ENCODE results near the gene PSD2.

PSD2 gene

DNA sequence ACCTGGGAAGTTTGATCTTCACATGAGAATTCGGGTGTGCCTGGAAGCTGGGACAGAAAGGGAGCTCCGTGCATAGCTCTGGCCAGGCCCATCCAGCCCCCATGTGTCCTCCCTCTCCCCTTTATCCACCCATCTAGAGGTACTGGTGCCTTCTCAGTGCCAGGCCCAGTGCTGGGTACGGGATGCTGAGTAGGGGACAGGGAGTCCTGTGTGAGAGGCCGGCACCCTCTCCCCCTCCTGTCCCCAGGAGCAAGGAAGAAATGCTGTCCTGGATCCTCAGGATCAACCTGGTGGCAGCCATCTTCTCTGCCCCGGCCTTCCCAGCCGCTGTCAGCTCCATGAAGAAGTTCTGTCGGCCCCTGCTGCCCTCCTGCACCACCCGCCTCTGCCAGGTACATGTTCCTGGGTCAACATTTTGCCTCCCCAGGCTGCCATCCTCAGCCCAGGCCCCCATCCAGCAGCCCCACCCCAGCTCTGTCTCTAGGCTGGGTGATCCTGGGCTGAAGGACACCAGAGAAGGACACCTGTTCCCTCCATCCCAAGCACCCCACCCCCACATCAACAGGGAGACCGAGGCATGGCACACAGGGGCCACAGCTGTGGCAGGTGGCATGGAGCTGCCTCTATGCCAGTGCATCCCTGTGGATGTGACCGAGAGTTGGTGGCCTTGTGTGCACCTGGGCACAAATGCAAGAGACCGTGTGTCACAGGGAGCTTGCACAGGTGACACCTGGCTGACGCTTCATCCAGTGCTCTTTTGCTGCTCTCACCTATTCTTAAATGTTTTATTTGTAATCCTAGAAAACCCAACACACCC is 43.0 kb downstream of the PSD2 start:
- TF ChIP-seq, protein P1, sequence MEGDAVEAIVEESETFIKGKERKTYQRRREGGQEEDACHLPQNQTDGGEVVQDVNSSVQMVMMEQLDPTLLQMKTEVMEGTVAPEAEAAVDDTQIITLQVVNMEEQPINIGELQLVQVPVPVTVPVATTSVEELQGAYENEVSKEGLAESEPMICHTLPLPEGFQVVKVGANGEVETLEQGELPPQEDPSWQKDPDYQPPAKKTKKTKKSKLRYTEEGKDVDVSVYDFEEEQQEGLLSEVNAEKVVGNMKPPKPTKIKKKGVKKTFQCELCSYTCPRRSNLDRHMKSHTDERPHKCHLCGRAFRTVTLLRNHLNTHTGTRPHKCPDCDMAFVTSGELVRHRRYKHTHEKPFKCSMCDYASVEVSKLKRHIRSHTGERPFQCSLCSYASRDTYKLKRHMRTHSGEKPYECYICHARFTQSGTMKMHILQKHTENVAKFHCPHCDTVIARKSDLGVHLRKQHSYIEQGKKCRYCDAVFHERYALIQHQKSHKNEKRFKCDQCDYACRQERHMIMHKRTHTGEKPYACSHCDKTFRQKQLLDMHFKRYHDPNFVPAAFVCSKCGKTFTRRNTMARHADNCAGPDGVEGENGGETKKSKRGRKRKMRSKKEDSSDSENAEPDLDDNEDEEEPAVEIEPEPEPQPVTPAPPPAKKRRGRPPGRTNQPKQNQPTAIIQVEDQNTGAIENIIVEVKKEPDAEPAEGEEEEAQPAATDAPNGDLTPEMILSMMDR (IDR thresholded peaks at IDR 0.05; ENCODE audit: insufficient read depth, low read length): no peak
- TF ChIP-seq POLR2AphosphoS5 (IDR thresholded peaks at IDR 0.05; ENCODE audit: low read depth): no peak
- TF ChIP-seq SPI1 (IDR thresholded peaks at IDR 0.05; ENCODE audit: borderline replicate concordance, low read depth): no peak
- TF ChIP-seq GABPA (IDR thresholded peaks at IDR 0.05; ENCODE audit: low read depth): no peak
- TF ChIP-seq, protein P2, sequence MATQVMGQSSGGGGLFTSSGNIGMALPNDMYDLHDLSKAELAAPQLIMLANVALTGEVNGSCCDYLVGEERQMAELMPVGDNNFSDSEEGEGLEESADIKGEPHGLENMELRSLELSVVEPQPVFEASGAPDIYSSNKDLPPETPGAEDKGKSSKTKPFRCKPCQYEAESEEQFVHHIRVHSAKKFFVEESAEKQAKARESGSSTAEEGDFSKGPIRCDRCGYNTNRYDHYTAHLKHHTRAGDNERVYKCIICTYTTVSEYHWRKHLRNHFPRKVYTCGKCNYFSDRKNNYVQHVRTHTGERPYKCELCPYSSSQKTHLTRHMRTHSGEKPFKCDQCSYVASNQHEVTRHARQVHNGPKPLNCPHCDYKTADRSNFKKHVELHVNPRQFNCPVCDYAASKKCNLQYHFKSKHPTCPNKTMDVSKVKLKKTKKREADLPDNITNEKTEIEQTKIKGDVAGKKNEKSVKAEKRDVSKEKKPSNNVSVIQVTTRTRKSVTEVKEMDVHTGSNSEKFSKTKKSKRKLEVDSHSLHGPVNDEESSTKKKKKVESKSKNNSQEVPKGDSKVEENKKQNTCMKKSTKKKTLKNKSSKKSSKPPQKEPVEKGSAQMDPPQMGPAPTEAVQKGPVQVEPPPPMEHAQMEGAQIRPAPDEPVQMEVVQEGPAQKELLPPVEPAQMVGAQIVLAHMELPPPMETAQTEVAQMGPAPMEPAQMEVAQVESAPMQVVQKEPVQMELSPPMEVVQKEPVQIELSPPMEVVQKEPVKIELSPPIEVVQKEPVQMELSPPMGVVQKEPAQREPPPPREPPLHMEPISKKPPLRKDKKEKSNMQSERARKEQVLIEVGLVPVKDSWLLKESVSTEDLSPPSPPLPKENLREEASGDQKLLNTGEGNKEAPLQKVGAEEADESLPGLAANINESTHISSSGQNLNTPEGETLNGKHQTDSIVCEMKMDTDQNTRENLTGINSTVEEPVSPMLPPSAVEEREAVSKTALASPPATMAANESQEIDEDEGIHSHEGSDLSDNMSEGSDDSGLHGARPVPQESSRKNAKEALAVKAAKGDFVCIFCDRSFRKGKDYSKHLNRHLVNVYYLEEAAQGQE (IDR thresholded peaks at IDR 0.05; ENCODE audit: insufficient replicate concordance, low read depth): no peak
- no peak for DNase-seq (ENCODE audit: low read depth in 1 of 2, low spot score in 1 of 2)
- H3K27me3 ChIP-seq (ENCODE audit: insufficient read depth, poor library complexity, severe bottlenecking): no peaks in the 10 kb centered on the region

DNA sequence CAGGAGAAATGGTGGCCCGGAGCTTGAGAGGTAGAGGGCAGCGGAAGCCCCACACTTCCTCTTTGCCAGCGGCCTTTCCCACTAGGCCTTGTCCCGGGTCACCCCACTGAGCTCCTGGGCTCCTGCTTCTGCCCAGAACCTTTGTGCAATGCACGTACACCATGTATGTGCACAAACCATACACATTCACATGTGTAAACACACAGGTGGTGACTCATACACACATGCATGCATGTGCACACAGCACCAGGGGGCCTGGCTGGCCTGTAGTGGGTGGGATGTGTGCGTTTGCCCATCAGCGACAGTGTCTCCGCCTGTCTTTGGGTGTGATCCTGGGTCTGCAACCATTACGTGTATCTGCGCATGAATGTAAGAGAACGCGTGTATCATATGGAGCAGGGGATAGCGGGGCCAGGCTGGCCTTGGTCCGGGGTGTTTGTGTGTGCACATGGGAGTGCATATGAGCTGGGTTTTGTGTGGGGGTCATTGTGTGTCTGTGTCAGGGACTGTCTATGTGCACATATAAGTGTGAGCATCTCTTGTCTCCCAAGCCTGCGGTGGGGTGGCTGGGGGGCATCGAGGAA is 43.7 kb downstream of the PSD2 start:
- Histone ChIP-seq H3K27ac (replicated peaks) (no peak overlapping the region), H3K27me3 (ENCODE audit: insufficient read depth, poor library complexity, severe bottlenecking) (no peaks in the 10 kb centered on the region), H3K4me3 (replicated peaks; ENCODE audit: insufficient read depth, low read length) (no peak overlapping the region)
- TF ChIP-seq, protein P2 (IDR thresholded peaks at IDR 0.05; ENCODE audit: insufficient replicate concordance, low read depth): no peak
- TF ChIP-seq GABPA (IDR thresholded peaks at IDR 0.05; ENCODE audit: low read depth) (no peak), SPI1 (IDR thresholded peaks at IDR 0.05; ENCODE audit: borderline replicate concordance, low read depth) (no peak), POLR2AphosphoS5 (IDR thresholded peaks at IDR 0.05; ENCODE audit: low read depth) (no peak)
- TF ChIP-seq, protein P1 (IDR thresholded peaks at IDR 0.05; ENCODE audit: insufficient read depth, low read length): no peak
- no peak for DNase-seq (ENCODE audit: low read depth in 1 of 2, low spot score in 1 of 2)

More for the DNA sequence above, 43.0 kb downstream of the PSD2 start:
- H3K4me3 ChIP-seq (replicated peaks; ENCODE audit: insufficient read depth, low read length): no peak overlapping the region
- H3K27ac ChIP-seq (replicated peaks): no peak overlapping the region

DNA sequence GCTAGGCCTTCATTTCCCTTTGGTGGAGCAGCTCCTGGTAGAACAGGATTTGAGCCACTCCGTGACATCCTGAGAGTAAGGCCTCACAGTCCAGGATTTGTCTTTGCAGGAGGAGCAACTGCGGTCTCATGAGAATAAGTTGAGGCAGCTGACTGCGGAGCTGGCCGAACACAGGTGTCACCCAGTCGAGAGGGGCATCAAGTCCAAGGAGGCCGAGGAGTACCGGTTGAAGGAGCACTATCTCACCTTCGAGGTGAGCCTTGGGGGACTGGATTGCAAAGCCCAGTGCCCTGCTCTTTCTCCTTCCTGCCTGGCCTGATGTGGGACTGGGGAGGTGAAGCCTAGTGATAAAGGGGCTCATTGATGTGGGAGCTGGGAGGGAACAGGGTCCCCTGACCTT is 44.3 kb downstream of the PSD2 start:
- no peak for DNase-seq (ENCODE audit: low read depth in 1 of 2, low spot score in 1 of 2)
- H3K27ac ChIP-seq (replicated peaks): no peak overlapping the region
- H3K4me3 ChIP-seq (replicated peaks; ENCODE audit: insufficient read depth, low read length): no peak overlapping the region
- H3K27me3 ChIP-seq (ENCODE audit: insufficient read depth, poor library complexity, severe bottlenecking): no peaks in the 10 kb centered on the region
- no peak for TF ChIP-seq GABPA (IDR thresholded peaks at IDR 0.05; ENCODE audit: low read depth)
- TF ChIP-seq POLR2AphosphoS5 (IDR thresholded peaks at IDR 0.05; ENCODE audit: low read depth): no peak
- TF ChIP-seq, protein P2 (IDR thresholded peaks at IDR 0.05; ENCODE audit: insufficient replicate concordance, low read depth): no peak
- TF ChIP-seq, protein P1 (IDR thresholded peaks at IDR 0.05; ENCODE audit: insufficient read depth, low read length): no peak
- no peak for TF ChIP-seq SPI1 (IDR thresholded peaks at IDR 0.05; ENCODE audit: borderline replicate concordance, low read depth)

Data from HL-60 (cell line).